ENCODE results near the gene GLP2R.

The GLP2R gene

DNA sequence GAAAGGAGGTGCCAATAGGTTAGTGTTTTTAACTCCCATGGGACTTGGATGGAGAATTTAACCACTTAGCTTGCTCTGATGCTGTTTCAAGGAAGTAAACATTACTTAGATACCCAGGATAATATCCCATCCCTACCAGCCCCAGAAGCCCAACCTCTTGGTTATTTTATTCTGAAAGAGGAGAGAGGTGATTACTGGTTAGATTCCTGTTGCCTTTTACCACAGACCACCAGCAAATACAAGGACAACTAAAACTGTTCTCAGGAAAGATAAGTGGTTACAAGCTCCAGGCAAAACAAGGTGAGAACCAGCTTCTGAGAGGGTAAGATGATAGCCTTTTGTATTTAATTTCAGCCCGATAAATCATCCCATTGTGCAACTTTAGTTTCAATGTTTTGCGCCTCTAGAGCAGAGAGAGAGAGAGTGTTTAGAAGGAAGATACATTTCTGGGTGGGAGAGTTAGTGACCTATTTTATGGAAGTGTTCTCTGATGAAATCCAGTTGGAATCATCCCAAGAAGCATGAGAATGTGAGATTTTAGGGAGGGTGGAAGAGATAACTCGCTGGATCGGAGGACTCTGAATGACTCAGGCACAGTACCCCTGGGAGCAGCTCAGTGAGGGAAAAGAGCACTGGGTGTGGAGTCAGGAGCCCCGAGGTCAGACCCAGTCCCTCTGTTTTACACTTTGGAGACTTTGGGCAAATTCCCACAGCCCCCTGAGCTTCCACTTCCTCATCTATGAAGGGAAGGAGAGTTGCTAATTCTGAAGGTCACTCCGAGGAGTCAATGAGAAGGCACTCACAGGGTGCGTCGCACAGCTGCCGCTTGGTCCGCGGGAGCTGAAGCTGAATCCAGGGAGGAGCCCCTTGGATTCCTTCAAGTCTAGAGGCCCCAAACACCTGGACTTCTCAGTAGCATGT lies 12.1 kb downstream of the GLP2R start:
- TF ChIP-seq EZH2phosphoT487 (conservative IDR thresholded peaks at IDR 0.05; ENCODE audit: low read length): no peak
- no peak for TF ChIP-seq CTCF (IDR thresholded peaks at IDR 0.05; ENCODE audit: insufficient read depth, low read length, poor library complexity, severe bottlenecking)

GRCh38 chr17:9839433-9839832 lies 13.7 kb downstream of the GLP2R start:
- Histone ChIP-seq H3K4me3 (ENCODE audit: insufficient read depth, low read length, poor library complexity, severe bottlenecking) (no peak overlapping the region), H3F3A (ENCODE audit: insufficient read depth) (no peaks in the 10 kb centered on the region), H3K9me3 (ENCODE audit: insufficient read depth, low read length) (no peaks in the 10 kb centered on the region), H3K9me2 (replicated peaks; ENCODE audit: insufficient read depth, low read length) (no peaks in the 10 kb centered on the region), H3K36me3 (ENCODE audit: low read length) (no peaks in the 10 kb centered on the region), H4K20me1 (ENCODE audit: low read depth, low read length) (no peaks in the 10 kb centered on the region), H3K27me3 (ENCODE audit: low read length) (no peaks in the 10 kb centered on the region), H2AFZ (ENCODE audit: low read depth, low read length, severe bottlenecking) (no peak overlapping the region), H3K9ac (ENCODE audit: low read length) (no peak overlapping the region), H3K79me2 (ENCODE audit: insufficient read depth, low read length) (no peaks in the 10 kb centered on the region), H3K4me2 (ENCODE audit: low read depth, low read length, poor library complexity, severe bottlenecking) (no peak overlapping the region), H3K27ac (ENCODE audit: low read depth, low read length) (no peak overlapping the region)
- TF ChIP-seq CTCF (IDR thresholded peaks at IDR 0.05; ENCODE audit: insufficient read depth, low read length, poor library complexity, severe bottlenecking): no peak
- TF ChIP-seq EZH2phosphoT487 (conservative IDR thresholded peaks at IDR 0.05; ENCODE audit: low read length): no peak

More for the DNA sequence above, 12.1 kb downstream of the GLP2R start:
- Histone ChIP-seq H4K20me1 (ENCODE audit: low read depth, low read length) (no peaks in the 10 kb centered on the region), H3F3A (ENCODE audit: insufficient read depth) (no peaks in the 10 kb centered on the region), H2AFZ (ENCODE audit: low read depth, low read length, severe bottlenecking) (no peak overlapping the region), H3K4me2 (ENCODE audit: low read depth, low read length, poor library complexity, severe bottlenecking) (no peak overlapping the region), H3K27ac (ENCODE audit: low read depth, low read length) (no peak overlapping the region), H3K36me3 (ENCODE audit: low read length) (no peaks in the 10 kb centered on the region), H3K79me2 (ENCODE audit: insufficient read depth, low read length) (no peaks in the 10 kb centered on the region), H3K27me3 (ENCODE audit: low read length) (no peaks in the 10 kb centered on the region), H3K4me3 (ENCODE audit: insufficient read depth, low read length, poor library complexity, severe bottlenecking) (no peak overlapping the region), H3K9me3 (ENCODE audit: insufficient read depth, low read length) (no peaks in the 10 kb centered on the region), H3K9ac (ENCODE audit: low read length) (no peak overlapping the region), H3K9me2 (replicated peaks; ENCODE audit: insufficient read depth, low read length) (no peaks in the 10 kb centered on the region)

DNA sequence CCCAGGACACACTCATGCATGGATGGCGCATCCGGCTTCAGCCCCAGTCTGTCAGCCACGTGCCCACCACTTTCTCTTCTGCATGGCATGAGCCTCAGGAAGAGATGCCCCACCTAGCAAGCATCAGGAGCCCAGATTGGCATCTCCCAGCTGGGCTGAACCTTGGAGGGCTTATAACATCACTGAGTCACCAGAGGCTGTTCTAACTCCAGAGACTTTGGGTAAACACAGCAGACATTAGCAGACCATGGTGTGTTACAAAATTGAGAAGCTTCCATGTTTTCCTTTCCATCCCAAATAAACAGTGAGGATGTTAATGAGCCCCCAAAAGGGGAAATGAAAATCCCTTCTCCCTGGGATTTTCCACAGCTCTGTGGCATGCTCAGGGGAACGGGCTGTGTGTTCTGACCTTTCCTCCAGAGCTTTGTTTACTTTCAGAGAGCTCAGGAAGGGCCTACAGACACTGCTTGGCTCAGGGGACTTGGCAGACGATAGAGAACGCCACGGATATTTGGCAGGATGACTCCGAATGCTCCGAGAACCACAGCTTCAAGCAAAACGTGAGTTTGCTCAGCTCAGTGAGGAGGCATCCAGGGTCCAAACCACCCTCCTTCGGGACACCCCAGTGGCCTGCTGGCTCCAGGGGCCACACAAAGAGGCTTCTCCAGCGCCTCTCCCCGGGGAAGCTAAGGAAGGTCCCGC lies 16.5 kb downstream of the GLP2R start:
- H2AFZ ChIP-seq (ENCODE audit: low read depth, low read length, severe bottlenecking): no peak overlapping the region
- no peaks in the 10 kb centered on the region for H3K27me3 ChIP-seq (ENCODE audit: low read length)
- H3K9me2 ChIP-seq (replicated peaks; ENCODE audit: insufficient read depth, low read length): no peaks in the 10 kb centered on the region
- no peak overlapping the region for H3K27ac ChIP-seq (ENCODE audit: low read depth, low read length)
- no peak overlapping the region for H3K9ac ChIP-seq (ENCODE audit: low read length)
- H4K20me1 ChIP-seq (ENCODE audit: low read depth, low read length): no peaks in the 10 kb centered on the region
- no peak overlapping the region for H3K4me2 ChIP-seq (ENCODE audit: low read depth, low read length, poor library complexity, severe bottlenecking)
- H3K9me3 ChIP-seq (ENCODE audit: insufficient read depth, low read length): no peaks in the 10 kb centered on the region
- H3F3A ChIP-seq (ENCODE audit: insufficient read depth): no peaks in the 10 kb centered on the region
- no peak overlapping the region for H3K4me3 ChIP-seq (ENCODE audit: insufficient read depth, low read length, poor library complexity, severe bottlenecking)
- no peak for TF ChIP-seq EZH2phosphoT487 (conservative IDR thresholded peaks at IDR 0.05; ENCODE audit: low read length)
- no peak for TF ChIP-seq CTCF (IDR thresholded peaks at IDR 0.05; ENCODE audit: insufficient read depth, low read length, poor library complexity, severe bottlenecking)
- no peaks in the 10 kb centered on the region for H3K79me2 ChIP-seq (ENCODE audit: insufficient read depth, low read length)
- H3K36me3 ChIP-seq (ENCODE audit: low read length): no peaks in the 10 kb centered on the region
